BJ (cell line): Measurements from ENCODE around the gene SYNE1. TPM values are rescaled to one million over a fixed set of nuclear protein-coding genes. Genes with fewer than 3 reads are reported as not detected.

Experiments used
- CTCF ChIA-PET: fragments of 350-600 bp; formaldehyde crosslinking; extraction: SDS; loops from one replicate; lab custom pipeline; 2021; ENCODE audit warnings: antibody characterized with exemption, inconsistent platforms; lab: Yijun Ruan, JAX
- POLR2A ChIA-PET: fragments of 300-600 bp; sonication (Branson Sonifier 250); formaldehyde crosslinking; extraction: SDS; loops from one replicate; lab custom pipeline; 2021; ENCODE audit warnings: antibody characterized with exemption; lab: Charles Lee
- DNase-seq: peaks from one replicate; pipeline ENCODE4 v3.0.0-alpha.2; 2011; ENCODE audit warnings: low read depth
- H3K27me3 ChIP-seq: 2 replicates; pipeline ENCODE4 v1.6.0; 2011; ENCODE audit warnings: low read length; ENCODE audit not compliant: control insufficient read depth, insufficient read depth
- H3K36me3 ChIP-seq: 2 replicates; pipeline ENCODE4 v1.5.1; 2011; ENCODE audit warnings: low read length; ENCODE audit not compliant: control insufficient read depth, insufficient read depth
- H3K4me3 ChIP-seq: 2 replicates; pipeline ENCODE4 v1.5.1; 2011; ENCODE audit warnings: low read depth, mild to moderate bottlenecking, control low read depth, low read length
- polyA plus RNA-seq: library from polyadenylated mRNA; depleted of rRNA; stranded (reverse); fragments of >200 nt; gene quantifications from 2 replicates; pipeline ENCODE4 v1.2.3, GENCODE V29; 2011
- TF ChIP-seq, protein P1 (sequence below): IDR thresholded peaks from 2 replicates; pipeline ENCODE4 v1.5.1; 2011; ENCODE audit warnings: low read depth, mild to moderate bottlenecking, control low read depth, inconsistent platforms, low read length, moderate library complexity; ENCODE audit not compliant: insufficient read depth

SYNE1 gene
- polyA plus RNA-seq, 1 experiment, result 44.2 TPM

DNA sequence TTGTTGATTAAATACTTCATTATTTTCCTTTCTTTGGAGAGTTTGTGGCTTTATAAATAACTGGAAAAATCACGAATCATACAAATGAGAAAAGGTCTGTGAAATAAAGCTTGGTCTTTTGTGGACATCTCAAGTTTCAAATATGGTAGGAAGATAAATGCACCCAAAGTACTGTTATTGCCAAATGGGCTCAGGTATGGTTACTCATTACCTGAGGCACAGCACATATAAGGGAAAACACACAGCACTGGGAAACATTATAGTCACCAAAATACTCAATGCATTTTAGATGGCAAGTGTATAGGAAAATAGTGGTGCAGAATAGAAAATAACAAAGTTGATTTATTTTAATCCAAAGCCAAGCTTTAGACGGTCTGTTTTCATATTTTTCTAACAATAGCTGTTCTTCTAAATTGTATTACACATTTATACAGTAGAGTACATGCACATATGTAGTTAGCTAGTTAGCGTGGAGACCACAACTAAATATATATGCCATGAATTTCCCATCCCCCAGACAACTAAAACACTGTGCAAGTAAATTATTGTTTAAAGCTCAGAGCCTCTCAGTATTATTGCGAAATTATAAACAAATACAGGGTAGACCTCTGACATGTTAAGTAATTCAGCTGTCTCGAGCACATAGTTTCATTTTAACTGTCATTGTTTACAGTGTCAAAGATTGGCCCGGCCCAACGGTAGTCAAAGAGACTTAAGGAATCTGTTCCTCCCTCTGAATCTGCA is 336.0 kb downstream of the SYNE1 start:
- no peak for DNase-seq
- POLR2A ChIA-PET, result no interaction called here
- CTCF ChIA-PET, result interaction anchor here (0.5 to 1.6 kb wide), 12 partner anchors 9 to 710 kb away, joined by 3 to 8 read pairs (median 3); no protein-coding TSS in a partner anchor
- Histone ChIP-seq H3K4me3 (peak overlapping the region; percentile 63), H3K36me3 (0 out of 2 replicates have a peak, but pooled peaks cover 1% of the 10 kb centered on the region), H3K27me3 (no peaks in the 10 kb centered on the region)
- TF ChIP-seq, protein P1, sequence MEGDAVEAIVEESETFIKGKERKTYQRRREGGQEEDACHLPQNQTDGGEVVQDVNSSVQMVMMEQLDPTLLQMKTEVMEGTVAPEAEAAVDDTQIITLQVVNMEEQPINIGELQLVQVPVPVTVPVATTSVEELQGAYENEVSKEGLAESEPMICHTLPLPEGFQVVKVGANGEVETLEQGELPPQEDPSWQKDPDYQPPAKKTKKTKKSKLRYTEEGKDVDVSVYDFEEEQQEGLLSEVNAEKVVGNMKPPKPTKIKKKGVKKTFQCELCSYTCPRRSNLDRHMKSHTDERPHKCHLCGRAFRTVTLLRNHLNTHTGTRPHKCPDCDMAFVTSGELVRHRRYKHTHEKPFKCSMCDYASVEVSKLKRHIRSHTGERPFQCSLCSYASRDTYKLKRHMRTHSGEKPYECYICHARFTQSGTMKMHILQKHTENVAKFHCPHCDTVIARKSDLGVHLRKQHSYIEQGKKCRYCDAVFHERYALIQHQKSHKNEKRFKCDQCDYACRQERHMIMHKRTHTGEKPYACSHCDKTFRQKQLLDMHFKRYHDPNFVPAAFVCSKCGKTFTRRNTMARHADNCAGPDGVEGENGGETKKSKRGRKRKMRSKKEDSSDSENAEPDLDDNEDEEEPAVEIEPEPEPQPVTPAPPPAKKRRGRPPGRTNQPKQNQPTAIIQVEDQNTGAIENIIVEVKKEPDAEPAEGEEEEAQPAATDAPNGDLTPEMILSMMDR, result no peak

DNA sequence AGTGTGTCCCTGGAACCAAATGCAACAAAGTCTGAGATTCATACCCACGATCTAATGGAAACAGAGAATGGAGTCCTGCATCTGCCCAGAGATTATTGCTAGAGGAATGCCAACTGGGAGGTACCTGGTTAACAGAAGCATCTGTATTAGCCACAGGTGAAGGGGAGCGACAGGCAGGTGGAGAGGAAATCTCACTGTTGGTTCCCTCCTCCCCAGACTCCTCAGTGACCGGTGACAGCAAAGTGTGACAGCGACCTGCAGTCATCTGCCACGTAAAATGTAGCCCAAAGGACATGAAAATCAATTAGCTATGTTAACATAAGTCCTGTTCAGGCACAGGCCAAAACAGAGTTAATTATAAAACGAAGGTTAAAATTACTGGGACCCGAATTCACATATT is 336.6 kb downstream of the SYNE1 start:
- POLR2A ChIA-PET, result no interaction called here
- Histone ChIP-seq H3K36me3 (0 out of 2 replicates have a peak, but pooled peaks cover 1% of the 10 kb centered on the region), H3K27me3 (no peaks in the 10 kb centered on the region), H3K4me3 (no peak overlapping the region)
- TF ChIP-seq, protein P1, result no peak
- CTCF ChIA-PET, result interaction anchor here (1.3 to 1.6 kb wide), 3 partner anchors 9 to 79 kb away, joined by 3 to 8 read pairs (median 7); no protein-coding TSS in a partner anchor
- DNase-seq, result no peak

DNA sequence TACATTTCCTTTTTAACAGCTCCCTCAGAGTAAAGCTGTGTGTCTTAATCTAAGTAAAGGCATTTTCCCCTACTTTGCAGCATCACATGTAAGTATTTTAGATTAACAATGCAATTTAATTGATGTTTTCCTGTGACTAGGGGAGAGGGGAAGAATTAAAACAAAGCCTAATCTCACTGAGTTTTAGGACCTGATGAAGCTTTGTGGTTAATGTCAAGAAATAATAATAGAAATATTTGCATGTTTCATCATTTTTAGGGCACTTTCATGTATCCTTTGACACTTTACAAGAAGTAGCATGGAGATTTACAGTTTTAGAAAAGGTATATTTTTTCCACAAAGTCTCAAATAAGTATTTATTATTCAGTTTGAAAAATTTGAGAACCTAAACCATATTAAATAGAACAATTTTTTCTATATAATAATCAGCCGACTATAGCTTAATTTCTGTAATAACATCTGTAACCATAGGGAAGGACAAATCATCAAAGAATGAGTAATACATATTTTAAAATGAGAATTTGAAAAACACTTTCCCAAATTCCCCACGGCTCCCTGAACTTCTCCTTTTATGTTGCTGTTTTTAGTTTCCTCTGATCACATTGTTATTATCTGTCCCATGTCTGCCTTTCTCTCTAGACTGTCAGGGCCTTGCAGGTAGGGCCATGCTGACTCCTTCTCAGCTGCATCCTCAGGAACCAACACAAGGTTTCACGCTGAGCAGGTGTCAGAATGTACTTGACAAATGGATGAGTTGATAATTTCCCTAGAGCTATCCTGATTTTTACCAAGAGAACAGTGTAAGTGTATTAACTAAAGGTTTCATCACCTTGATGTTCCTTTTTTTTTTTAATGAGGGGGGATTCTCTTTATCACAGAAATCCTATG is 338.1 kb downstream of the SYNE1 start:
- ChIA-PET CTCF (interaction anchor here (1.8 kb wide), 1 partner anchor 10 kb away, joined by 4 read pairs; no protein-coding TSS in a partner anchor), POLR2A (no interaction called here)
- TF ChIP-seq, protein P1, result no peak
- no peak for DNase-seq
- no peak overlapping the region for H3K4me3 ChIP-seq
- peaks cover 3% of the 10 kb centered on the region; the same call in 1 of the 2 replicates for H3K36me3 ChIP-seq
- H3K27me3 ChIP-seq, result no peaks in the 10 kb centered on the region

DNA sequence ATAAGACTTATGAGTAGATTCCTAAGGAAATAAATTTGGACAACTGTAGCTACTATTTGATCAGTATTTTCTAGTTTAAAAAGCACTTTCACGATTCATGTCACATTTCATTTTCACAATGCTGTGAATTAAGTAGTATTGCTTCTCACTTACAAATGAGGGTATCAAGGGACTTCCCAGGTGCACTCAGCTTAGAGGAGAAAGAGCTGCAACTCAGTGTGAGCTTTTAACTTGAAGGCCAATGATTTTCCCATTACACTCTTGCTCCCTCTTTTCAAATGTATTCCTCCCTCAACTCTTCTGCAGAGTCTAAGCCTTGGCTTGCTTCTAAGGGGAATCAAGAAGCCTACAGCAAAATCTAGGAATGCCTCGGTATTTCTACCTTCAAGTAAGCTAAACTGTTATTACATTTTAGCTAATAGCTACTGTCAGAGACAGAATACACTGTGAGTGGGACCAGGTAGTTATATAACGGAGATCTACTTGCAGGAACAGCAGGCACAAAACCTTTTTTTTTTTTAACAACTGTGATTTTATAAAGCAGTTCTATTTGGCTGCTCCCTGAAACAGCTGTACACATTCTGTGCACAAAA is 339.0 kb downstream of the SYNE1 start:
- no peaks in the 10 kb centered on the region for H3K27me3 ChIP-seq
- POLR2A ChIA-PET, result interaction anchor here (0.5 kb wide), 1 partner anchor 14 kb away, joined by 13 read pairs; no protein-coding TSS in a partner anchor
- no peak for DNase-seq
- H3K4me3 ChIP-seq, result no peak overlapping the region
- peaks cover 6% of the 10 kb centered on the region for H3K36me3 ChIP-seq
- CTCF ChIA-PET, result interaction anchor here (0.6 to 1.8 kb wide), 6 partner anchors 9 to 608 kb away, joined by 3 to 5 read pairs (median 4); no protein-coding TSS in a partner anchor
- TF ChIP-seq, protein P1, result no peak
